Stimulated activated CD8-positive, alpha-beta memory T cell treated with anti-CD3 and anti-CD28 coated beads, Interleukin-7, amount 100 ng/mL, for 4 hours (primary cell): ENCODE results near the gene NEDD8.

ENCODE experiments used
- DNase-seq, 2 donors: peaks; one replicate each; pipeline ENCODE4 v3.0.0-alpha.2; 2020; ENCODE audit warnings: low read depth in 2 of 2

NEDD8 gene

DNA sequence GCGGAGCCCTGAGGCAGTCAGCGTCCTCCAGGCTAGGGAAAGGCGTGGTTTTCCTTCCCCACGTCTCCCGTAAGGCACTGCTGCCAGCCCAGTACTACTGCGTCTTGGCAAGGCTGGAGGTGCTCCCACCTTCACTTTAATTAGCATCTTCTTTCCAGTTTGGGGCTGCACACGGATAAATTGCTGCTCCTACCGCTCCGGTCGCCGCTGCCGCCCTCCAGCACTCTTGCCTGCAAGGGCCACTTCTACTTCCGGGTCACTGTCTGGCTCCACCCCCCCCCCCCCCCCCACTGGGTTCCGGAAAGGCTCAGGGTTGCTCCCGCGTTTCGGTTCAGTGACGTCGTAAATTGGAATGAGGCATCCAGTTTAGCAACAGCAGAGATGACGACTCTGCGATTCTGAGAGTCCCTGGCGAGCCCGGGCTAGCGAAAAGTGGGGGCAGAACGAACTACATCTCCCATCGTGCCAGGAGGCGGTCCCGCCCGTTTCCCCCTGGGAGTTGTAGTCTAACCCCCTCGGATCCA lies at the start of gene NEDD8:
NEDD8 (minus strand) TSS at position 247 of the 524 bp plus-strand sequence; CDS start at position 147, 100 bp downstream.
- peak; percentile 81 to 85 for DNase-seq

DNA sequence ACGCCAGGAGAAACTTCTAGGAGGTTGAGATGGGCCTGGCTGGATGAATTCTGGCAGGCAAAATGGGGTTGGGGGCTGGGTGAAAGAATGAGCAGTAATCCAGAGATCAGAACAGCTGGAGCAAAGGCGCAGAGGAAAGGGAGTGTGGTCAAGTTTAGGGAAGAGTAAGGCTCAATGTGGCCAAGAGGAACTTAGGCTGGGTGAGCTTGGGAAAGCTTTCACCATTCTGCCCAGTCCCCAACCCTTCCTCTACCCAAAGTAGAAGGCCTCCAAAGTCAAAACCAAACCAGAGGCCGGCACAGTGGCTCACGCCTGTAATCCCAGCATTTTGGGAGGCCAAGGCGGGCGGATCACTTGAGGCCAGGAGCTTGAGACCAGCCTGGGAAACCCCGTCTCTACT lies 49.5 kb upstream of the NEDD8 start:
- no peak for DNase-seq

DNA sequence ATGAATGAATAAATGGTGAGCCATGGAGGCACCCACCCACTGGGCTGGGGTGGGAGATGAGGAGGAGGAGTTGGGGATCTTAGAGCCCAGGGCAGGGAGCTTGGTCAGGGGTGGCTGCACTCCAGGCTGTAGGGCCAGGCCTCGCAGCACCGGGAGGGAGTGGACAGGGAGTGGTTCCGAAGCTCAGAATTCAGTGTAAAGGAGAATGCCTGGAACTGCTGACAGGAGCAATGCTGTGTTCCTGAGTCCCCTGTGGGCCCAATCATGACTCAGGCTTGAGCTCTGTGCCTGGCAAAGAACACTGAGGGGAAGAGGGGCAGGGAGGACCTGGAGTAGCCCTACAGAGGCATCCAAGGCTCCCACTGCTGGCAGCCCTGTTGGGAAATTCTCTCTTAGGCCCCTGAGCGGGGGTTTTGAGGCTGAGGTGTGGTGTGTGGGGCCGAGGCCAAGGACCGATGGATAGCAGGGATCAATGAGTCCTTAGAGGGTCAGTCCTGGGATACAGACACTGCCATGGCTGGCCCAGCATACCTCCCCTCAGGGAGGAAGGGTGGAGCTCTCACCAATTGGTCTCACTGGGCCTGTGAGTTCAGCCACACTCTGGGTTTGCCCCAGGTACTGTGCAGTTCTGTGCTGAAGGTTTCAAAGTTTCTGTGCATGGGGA lies 48.8 kb upstream of the NEDD8 start:
- DNase-seq, result no peak

DNA sequence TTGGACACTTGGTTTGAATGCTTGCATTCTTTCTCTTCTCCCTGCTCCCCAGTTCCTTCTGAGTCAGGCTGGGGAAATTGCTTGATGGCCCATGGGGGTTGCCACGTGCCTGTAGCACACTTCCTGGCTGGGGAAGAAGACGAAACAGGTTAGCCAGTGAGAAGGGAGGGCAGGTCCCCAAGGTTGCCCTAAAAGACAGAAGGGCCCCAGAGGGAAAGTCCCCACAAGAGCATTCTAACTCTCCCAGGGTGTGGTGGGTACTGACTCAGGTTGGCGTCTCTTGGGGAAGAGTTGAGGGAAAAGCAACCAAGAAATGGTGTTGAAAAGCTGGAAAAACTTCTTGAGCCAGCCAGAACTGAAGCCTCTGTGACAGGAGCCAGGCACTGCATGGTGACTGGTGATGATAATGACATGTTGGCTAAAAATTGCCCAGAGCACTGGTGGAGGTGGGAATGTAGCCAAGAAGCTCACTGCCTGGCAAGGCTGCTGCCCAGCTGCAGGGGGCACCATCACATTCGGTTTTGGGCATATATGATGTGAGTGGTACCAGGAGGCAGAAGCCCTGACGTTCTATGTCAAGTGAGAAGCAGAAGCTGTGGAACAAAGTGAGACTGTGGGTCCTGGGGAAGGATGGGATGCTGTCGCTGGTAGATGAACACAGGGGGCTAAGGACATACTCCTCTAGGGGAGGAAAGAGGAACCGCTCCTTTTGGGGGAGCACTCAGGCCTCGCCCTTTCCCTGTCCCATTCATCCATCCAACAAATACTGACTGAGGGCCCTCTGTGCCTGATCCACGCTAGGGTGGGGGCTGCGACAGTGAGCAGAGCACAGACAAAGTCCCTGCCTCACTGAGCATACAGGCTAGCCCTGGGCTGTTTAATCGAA lies 47.4 kb upstream of the NEDD8 start:
- DNase-seq, result peak in 1 of 2 donors; percentile 17

DNA sequence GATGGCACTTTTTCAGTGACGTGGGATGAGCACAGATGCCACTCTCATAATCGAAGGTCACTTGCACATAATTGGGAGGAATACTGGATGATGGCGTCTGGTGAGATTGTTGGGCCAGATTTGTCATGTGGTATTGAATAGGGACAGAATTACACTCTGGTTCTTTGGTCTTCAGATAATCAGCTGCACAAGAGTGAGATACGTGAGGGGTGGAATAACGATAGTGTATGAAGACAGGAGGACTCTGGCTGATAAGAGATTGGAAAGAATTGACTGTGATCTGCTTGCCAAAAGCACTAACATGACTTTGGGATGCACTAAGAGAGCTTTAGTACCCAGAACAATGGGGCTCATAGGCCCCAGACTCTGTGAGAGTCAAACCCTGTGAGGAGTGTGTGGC lies 46.3 kb upstream of the NEDD8 start:
- no peak for DNase-seq

DNA sequence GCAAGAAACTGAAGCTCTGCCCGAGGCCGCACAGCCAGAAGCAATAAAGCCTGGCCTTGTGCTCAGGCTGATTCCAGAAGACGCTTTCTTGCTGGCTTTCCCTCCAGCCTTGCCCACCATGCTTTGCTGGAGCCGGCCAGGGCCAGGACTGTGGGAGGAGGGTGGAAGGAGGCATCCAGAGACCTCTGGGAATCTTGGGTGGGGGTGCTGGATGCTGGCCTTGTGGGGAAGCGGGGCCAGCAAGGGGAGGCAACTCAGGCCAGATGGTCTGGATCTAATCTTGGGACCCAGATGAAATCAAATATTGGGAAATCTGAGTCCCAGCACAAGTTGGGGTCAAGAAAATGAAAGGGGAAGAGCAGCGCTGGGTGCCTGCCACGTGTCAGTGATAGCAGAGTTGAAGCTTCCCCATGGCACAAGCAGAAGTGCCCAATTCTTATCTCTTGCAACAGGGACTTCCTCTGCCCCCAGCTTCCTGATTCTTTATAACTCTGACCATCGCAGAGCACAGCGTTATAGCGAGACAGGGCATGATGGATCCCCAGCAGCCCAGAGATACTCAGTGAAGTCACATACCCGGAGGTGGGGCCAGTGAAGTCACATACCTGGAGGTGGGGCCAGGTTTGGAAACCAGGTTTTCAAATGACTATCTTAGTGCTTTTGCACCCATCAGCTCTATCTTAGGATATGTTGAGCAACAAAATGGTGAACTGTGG lies 45.6 kb upstream of the NEDD8 start:
- no peak for DNase-seq

DNA sequence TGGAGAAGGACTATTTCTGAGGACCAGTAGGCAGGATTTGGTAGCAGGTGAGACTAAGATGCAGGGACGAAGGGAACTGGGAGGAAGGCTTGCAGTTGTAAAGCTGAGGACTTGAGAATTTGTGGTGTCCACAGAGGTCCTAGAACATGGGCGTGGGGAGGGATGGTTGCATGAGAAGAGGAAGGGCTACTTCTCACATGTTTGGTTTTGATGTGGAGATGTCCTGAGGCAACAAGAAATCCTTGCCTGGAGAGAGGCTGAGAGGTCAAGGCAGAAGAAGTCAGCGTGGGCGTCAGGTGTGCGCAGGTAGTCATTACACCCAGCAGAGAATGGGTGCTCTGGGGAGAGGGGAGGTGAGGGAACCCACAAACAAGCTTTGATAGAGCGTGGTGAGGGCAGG lies 44.9 kb upstream of the NEDD8 start:
- DNase-seq, result no peak

DNA sequence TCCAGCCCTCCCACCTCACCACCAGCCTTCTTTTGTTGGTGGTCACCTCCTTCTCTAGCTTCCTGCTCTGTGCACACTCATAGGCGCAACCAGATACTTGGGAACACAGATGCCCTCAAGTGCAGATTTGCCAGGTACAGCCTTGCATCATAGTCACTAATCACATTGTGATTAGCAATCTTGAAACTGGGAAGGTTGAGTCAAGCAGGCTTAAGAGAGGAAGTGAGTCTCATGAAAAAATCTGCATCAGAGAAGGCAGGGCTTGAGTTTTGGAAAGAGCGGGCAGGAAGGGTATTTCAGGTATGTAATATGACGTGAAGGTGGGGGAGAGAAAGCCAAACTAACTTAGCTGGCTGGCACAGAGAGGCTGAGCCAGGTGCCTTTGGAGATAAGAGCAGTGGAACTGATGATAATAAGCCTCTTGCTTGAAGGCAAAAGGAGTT lies 42.0 kb upstream of the NEDD8 start:
- DNase-seq, result peak in 1 of 2 donors; percentile 20

DNA sequence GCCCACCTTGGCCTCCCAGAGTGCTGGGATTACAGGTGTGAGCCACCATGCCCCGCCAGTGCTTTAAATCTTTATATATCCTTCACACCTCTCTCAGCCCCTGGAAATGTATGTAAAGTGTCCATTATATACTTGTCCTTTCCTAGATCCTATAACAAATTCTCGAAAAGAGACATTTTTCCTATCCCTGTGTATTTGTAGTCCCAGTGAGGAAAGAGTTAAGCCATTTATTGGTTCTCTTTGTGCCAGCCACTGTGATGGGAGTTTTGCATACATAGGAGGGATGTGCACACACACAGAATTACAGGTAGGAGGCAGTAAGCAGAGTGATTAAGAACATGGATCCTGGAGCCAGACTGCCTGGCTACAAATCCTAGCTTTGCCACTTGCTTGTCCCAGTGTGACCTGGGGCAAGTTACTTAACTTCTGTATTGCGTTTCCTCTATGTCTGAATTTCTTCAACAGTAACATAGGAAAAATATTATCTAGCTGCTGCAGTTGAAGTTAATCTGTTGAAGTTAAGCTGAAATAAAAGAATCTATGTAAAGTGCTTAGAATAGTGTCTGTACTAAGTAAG lies 41.3 kb upstream of the NEDD8 start:
- no peak for DNase-seq

DNA sequence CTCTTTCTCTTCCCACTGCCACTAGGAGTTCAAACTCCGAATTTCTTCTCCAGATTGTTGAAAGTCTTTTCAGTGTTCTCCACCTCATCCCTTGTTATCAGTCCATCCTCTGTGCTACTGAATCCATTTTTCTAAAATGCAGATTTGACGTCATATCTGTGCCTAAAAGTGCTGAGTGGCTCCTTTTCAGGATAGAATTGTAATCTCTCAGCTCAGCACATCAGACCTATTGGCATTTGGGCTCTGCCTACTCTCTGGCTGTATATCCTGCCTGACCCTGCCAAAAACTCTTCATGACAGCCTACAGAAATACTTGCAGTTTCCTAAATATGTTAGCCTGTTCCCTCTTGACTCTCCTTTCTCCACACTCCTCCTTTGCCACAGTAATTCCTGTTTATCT lies 40.3 kb upstream of the NEDD8 start:
- DNase-seq, result no peak

DNA sequence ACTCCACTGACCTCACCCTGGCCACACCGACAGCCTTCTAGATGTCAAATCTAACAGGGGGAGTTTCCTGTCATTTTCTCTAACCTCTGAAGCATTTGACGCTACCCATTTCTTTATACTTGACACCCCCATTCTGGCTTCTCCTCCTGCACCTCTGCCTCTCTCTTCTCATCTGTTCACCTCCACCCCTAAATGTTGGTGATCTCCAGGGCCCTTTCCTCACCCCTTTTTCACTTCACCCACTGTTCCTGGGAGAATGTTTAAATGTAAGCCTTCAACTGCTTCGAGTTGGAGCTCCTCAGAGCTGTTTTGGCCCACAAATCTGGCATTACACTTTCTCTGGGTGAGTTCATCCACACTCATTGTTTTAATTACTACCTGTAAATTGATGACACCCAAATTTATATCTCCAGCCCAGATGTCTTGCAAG lies 39.7 kb upstream of the NEDD8 start:
- DNase-seq, result no peak

DNA sequence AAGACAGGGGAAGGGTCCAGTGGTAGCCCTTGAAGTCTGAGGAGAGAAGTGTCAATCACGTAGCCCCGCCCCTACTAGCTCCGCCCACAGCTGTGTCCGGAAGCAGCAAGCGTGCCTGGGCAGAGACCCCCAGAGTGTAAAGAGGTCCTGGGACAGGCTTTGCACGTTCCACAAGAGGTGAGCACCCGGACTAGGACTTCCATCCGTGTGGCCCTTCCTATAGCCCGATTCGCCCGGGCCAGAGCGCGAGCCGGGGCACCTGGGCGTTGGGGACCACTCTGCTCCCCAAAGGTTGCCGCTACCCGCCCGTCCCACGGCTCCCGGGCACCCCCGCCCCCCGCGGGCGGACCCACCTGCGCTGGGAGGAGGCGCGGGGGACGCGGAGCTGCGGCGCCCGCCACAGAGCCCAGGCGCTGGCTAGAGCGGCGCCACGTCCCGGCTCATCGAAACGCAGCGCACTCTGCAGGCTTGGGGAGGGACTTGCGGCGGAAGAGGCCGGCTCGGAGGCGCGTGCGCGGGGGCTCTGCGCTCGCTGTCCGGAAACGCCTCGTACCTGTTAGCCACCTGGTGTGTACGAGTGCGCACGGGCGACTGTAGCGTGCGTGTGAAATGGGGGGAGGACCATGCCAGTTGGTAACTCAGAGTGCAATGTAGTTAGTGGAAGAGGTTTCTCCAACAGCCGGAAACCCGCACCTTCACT lies 39.1 kb upstream of the NEDD8 start, which contains the start of gene RABGGTA:
RABGGTA (minus strand) TSS at position 464 of the 700 bp plus-strand sequence. CDS start 482 bp downstream, outside the sequence.
- peak; percentile 82 to 90 for DNase-seq

DNA sequence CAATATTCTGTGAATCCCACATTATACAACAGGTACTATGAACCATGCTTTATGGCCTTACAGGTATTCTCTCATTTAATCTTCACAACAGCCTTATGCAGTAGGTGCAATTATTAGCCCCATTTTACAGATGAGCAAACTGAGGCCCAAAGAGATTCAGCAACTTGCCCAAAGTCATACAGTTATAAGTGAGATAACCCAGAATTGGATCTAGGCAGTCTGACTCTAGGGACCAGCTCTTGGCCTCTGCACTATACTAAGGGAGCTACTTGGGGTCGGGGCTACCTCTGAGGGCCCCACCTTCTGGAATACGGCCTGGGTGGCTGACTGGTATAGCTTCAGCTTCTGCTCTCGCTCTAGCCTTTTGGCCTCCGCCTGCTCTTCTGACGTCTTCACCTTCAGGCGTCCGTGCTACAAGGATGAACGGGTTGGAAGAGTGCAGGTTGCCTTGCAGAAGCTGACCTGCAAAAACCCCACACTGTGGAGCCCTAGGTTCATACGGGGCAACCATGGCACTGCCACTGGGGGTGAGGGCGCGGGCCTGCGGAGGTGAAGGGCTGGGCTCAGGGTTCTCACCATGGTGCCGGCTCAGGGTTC lies 38.5 kb upstream of the NEDD8 start:
- DNase-seq, result no peak

DNA sequence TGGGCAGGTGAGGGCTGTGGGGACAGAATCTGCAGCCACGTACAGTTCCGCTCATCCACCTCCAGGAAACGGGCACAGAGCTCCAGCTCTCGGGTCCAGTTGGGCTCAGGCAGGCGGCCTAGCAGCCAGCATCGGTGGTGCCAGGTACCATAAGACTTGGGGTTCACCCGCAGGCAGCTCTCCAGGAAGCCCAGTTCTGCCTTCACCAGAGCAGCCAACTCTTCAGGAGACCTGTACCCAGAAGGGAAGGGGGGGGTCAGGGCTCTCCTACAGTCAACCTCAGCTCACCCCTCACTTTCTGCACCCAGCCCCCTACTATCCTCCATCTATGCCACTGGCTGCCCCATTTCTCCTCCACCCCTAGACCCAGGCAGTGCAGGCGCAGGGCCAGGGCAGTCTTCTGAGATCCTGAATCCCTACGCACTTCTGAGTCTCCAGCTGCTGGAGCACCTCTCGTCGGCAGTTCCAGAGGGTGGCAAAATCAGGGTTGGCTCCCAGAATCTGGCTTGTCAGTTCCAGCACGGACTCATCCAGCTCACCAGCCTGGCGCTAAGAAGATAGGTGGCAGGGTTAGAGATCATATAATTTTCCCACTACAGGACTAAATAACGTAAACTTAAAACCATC lies 37.9 kb upstream of the NEDD8 start:
- DNase-seq, result no peak

DNA sequence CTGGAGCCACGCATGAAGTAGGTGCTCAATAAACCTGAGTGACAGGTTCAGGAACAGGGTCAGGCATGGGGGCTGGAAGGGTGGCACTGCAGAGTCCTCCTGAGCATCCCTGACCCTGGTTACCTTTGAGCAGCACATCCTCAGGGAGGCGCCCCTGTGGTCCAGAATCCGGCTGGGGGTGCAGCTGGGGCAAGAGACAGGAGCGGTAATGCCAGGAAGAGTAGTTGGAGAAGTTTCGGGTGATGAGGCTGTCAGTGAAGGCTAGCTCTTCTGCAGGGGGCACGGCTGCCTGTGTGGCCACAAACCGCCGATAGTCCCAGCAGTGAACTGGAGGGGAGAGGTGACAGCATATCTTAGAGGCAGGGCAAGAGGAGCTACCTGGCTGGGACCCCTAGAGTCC lies 37.2 kb upstream of the NEDD8 start:
- DNase-seq, result no peak

DNA sequence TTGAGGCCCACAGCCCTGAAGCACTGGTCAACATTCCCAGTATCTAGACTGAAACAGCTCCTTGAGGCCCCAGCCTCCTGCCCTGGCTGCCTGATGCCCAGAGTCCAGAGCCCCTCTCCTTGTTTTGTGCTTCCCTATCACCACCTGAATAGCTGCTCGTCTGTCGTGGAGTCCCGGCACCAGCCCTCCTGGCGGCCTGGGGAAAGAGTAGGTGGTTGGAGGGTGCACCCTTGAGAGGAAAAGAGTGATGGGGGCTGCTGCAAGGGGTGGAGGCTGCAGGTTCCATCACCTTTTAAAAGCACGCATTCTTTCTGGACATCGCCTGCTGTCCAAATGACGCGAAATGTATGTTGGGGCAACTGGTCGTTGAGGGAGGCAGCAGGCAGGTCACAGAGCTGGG lies 36.1 kb upstream of the NEDD8 start:
- DNase-seq, result no peak

DNA sequence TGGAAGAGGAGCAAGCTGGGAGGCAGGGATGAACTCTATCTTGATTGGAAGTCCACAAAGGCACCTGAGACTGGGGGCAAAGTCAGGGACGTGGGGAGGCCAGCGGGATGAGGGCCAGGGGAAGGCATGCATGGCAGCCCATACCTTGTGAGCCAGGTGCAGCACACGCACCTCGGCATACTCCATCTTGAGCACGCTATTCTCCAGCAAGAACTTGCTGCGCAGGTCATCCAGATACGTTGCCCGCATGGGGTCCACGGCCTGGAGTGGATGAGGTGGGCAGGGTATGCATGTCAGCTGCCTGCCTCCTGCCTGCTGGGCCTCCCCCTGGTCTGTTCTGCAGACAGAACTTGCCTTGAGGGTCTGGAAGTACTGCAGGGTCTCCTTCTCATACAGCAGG lies 35.3 kb upstream of the NEDD8 start:
- no peak for DNase-seq

DNA sequence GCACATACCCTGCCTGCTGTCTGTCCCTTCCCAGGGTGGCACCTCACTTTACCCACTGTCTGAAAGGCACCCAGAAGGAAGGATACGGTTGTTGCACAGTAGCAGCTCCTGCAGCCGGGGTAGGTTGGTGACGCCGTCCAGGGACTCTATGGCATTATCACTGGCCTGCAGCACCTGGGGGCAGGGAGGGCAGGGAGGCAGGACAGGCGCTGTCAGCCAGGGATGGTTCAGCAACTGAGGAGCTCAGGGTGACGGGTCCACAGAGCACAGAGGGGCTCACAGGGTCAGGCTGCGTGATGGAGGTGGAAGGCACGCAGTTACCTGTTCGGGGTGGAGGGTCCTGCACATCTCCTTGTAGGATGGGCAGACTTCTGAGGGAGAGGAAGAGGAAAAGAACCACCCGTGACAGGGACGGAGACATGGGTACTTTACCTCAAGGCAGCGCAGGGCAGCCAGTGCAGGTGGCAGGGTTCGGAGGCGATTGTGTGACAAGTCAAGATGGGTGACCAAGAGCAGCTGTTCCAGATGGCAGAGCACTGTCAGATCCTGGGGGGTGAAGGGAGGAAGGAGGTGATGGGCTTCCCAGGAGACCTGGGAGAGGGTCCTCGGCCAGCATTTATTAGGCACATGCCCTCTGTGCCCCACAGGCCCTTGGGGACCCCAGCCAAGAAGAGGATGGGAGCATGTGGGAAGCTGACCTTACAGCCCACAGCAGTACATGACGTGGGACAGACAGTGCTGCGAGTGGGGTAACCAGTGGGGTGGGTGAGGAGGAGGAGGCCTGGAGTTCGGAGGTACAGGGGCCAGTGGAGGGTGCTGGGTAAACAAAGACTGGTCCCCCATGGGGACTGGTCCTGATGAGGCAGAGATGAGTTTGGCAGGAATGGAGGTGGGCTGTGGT lies 34.4 kb upstream of the NEDD8 start:
- no peak for DNase-seq

DNA sequence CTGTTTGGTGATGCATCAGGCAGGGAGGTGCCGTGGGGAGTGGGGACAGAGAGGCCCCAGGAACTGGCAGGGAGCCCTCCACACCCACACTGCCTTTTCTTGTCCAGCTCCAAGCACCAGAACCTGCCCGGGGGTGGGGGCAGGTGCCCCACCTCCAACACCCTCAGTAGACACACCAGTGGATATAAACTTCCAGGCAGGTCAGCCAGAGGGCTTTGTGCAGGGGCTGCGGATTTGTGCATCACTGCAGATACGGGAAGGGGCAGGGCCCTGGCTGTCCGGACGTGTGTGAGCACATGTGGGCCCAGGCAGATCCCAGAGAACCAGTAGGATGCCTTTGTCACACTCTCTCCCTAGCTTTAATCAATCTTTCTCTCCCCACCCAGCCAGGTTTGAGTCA lies 32.1 kb upstream of the NEDD8 start:
- no peak for DNase-seq
